Tibial artery (tissue), 4 donors: ENCODE results near the gene CFAP20.

Source experiments
- DNase-seq, 2 donors: peaks; one replicate each; pipeline ENCODE4 v3.0.0-alpha.2; 2019
- H3K27ac ChIP-seq, 2 donors: fragments of 200-600 bp; sonication (generic) in 1 of 2; 1 replicate in 1 of 2; 2 replicates in 1 of 2; pipeline ENCODE4 v1.5.1; 2018 to 2019; ENCODE audit warnings: mild to moderate bottlenecking in 1 of 2
- H3K27me3 ChIP-seq, 2 donors: fragments of 200-600 bp; sonication (generic) in 1 of 2; one replicate each; pipeline versions ENCODE4 v1.5.1 to v1.6.0; 2016 to 2019
- H3K36me3 ChIP-seq, 3 donors: fragments of 200-600 bp; sonication (generic) in 2 of 3; one replicate each; pipeline ENCODE4 v1.5.1; 2016 to 2019; ENCODE audit warnings: mild to moderate bottlenecking in 2 of 3
- H3K4me1 ChIP-seq, 4 donors: fragments of 200-600 bp; sonication (generic) in 2 of 4; 1 replicate in 3 of 4; 2 replicates in 1 of 4; pipeline ENCODE4 v1.5.1; 2016 to 2019
- H3K4me3 ChIP-seq, 2 donors: fragments of 200-600 bp; sonication (generic) in 1 of 2; 1 replicate in 1 of 2; 2 replicates in 1 of 2; pipeline ENCODE4 v1.5.1; 2018 to 2019; ENCODE audit warnings: mild to moderate bottlenecking in 2 of 2
- H3K9me3 ChIP-seq, 3 donors: fragments of 200-600 bp; sonication (generic) in 1 of 3; one replicate each; pipeline ENCODE4 v1.5.1; 2016 to 2019
- CTCF ChIP-seq, 2 experiments: fragments of 200-600 bp in 1 of 2; fragments of 450-650 bp in 1 of 2; IDR thresholded peaks; one replicate each; pipeline ENCODE4 v1.5.1; 2017 to 2019; ENCODE audit warnings: antibody characterized with exemption in 2 of 2, mild to moderate bottlenecking in 1 of 2, moderate library complexity in 1 of 2
- intact Hi-C: fragments of 100-400 bp; cut with DNase I; formaldehyde crosslinking; loops from one replicate; pipeline ENCODE4 v1.15.0; 2023; ENCODE audit warnings: low total_unique reads

CFAP20 gene

GRCh38 chr16:58120234-58120633, 8.9 kb downstream of the CFAP20 start:
- no peak for TF ChIP-seq CTCF (IDR thresholded peaks at IDR 0.05)
- Histone ChIP-seq H3K9me3 (no peaks in the 10 kb centered on the region), H3K36me3 (peaks cover 14 to 15% (median 14%) of the 10 kb centered on the region in 3 donors), H3K27ac (no peak overlapping the region), H3K27me3 (no peaks in the 10 kb centered on the region), H3K4me1 (peaks cover 0 to 47% (median 33%) of the 10 kb centered on the region in 4 donors), H3K4me3 (no peak overlapping the region)
- no peak for DNase-seq
- intact Hi-C loops: loop anchor here (10.0 kb wide), 1 partner anchor 385 kb away; the partner anchor contains the start of gene KATNB1

GRCh38 chr16:58119509-58119845, 9.7 kb downstream of the CFAP20 start:
- Histone ChIP-seq H3K27me3 (no peaks in the 10 kb centered on the region), H3K4me1 (peaks cover 0 to 42% (median 32%) of the 10 kb centered on the region in 4 donors), H3K36me3 (peaks cover 21 to 23% (median 22%) of the 10 kb centered on the region in 3 donors), H3K9me3 (no peaks in the 10 kb centered on the region), H3K4me3 (no peak overlapping the region), H3K27ac (no peak overlapping the region)
- DNase-seq: no peak
- TF ChIP-seq CTCF (IDR thresholded peaks at IDR 0.05): no peak
- intact Hi-C loops: no loop called here

- Histone ChIP-seq H3K4me3 (no peak overlapping the region), H3K9me3 (no peaks in the 10 kb centered on the region), H3K36me3 (peaks cover 27 to 28% (median 27%) of the 10 kb centered on the region in 3 donors), H3K27ac (no peak overlapping the region), H3K27me3 (no peaks in the 10 kb centered on the region), H3K4me1 (peaks cover 0 to 38% (median 31%) of the 10 kb centered on the region in 4 donors)
- intact Hi-C loops: no loop called here
- DNase-seq: no peak
- no peak for TF ChIP-seq CTCF (IDR thresholded peaks at IDR 0.05)
These were observed 10.2 kb downstream of the CFAP20 start for GRCh38 chr16:58118801-58119508.

- TF ChIP-seq CTCF (IDR thresholded peaks at IDR 0.05): no peak
- Histone ChIP-seq H3K36me3 (peaks cover 46 to 47% (median 46%) of the 10 kb centered on the region in 3 donors), H3K9me3 (no peaks in the 10 kb centered on the region), H3K4me3 (no peak overlapping the region), H3K27me3 (no peaks in the 10 kb centered on the region), H3K4me1 (peaks cover 0 to 26% (median 22%) of the 10 kb centered on the region in 4 donors), H3K27ac (no peak overlapping the region)
- intact Hi-C loops: no loop called here
- no peak for DNase-seq
These were observed 12.7 kb downstream of the CFAP20 start for GRCh38 chr16:58116529-58116928.

- peaks cover 46 to 47% (median 46%) of the 10 kb centered on the region in 3 donors for H3K36me3 ChIP-seq
- peaks cover 0 to 21% (median 18%) of the 10 kb centered on the region in 4 donors for H3K4me1 ChIP-seq
- intact Hi-C loops: no loop called here
- H3K27ac ChIP-seq: no peak overlapping the region
- TF ChIP-seq CTCF (IDR thresholded peaks at IDR 0.05): no peak
- no peaks in the 10 kb centered on the region for H3K9me3 ChIP-seq
- H3K27me3 ChIP-seq: no peaks in the 10 kb centered on the region
- H3K4me3 ChIP-seq: no peak overlapping the region
- no peak for DNase-seq
These were observed 13.1 kb downstream of the CFAP20 start for GRCh38 chr16:58116081-58116480.
